GM18507 (cell line): ENCODE data around the gene CALML5.

Experiments used
- DNase-seq: peaks from one replicate; pipeline ENCODE4 v3.0.0; 2011; ENCODE audit warnings: low read depth; ENCODE audit not compliant: insufficient read length; ENCODE audit errors: extremely low spot score
- FAIRE-seq: peaks from 2 replicates; lab custom pipeline; 2011; peaks lifted over from hg19 to GRCh38; lab: Jason Lieb, UNC

The CALML5 gene

GRCh38 chr10:5499493-5500140, at the start of gene CALML5:
Gene CALML5, minus strand, starts transcription at chr10:5499570. Its CDS starts 132 bp downstream, at chr10:5499438.
- DNase-seq = no peak
- FAIRE-seq = no peak

- FAIRE-seq (no peak), DNase-seq (no peak)
These were observed 48.7 kb upstream of the CALML5 start for GRCh38 chr10:5547931-5548660.

- DNase-seq = no peak
These were observed 48.2 kb upstream of the CALML5 start for GRCh38 chr10:5547681-5547930.

GRCh38 chr10:5546891-5547680, 47.7 kb upstream of the CALML5 start:
- FAIRE-seq (no peak), DNase-seq (no peak)

More at GRCh38 chr10:5547681-5547930, 48.2 kb upstream of the CALML5 start:
- FAIRE-seq = no peak

- FAIRE-seq (no peak), DNase-seq (no peak)
These were observed 46.7 kb upstream of the CALML5 start for GRCh38 chr10:5545778-5546710.

- DNase-seq (no peak), FAIRE-seq (no peak)
These were observed 46.0 kb upstream of the CALML5 start for GRCh38 chr10:5545426-5545777.

GRCh38 chr10:5545011-5545410, 45.6 kb upstream of the CALML5 start:
- FAIRE-seq = no peak

GRCh38 chr10:5544216-5544805, 44.9 kb upstream of the CALML5 start:
- DNase-seq (no peak), FAIRE-seq (no peak)

More at GRCh38 chr10:5545011-5545410, 45.6 kb upstream of the CALML5 start:
- DNase-seq = no peak

- FAIRE-seq = no peak
These were observed 44.3 kb upstream of the CALML5 start for GRCh38 chr10:5543623-5544022.

GRCh38 chr10:5542100-5542499, 42.7 kb upstream of the CALML5 start:
- DNase-seq (no peak), FAIRE-seq (no peak)

More at GRCh38 chr10:5543623-5544022, 44.3 kb upstream of the CALML5 start:
- no peak for DNase-seq

- FAIRE-seq (no peak), DNase-seq (no peak)
These were observed 41.5 kb upstream of the CALML5 start for GRCh38 chr10:5540891-5541290.

GRCh38 chr10:5540080-5540479, 40.7 kb upstream of the CALML5 start:
- DNase-seq = no peak
- FAIRE-seq = no peak

- no peak for DNase-seq
These were observed 39.7 kb upstream of the CALML5 start for GRCh38 chr10:5538892-5539651.

GRCh38 chr10:5538446-5538845, 39.1 kb upstream of the CALML5 start:
- no peak for DNase-seq
- FAIRE-seq = no peak

More at GRCh38 chr10:5538892-5539651, 39.7 kb upstream of the CALML5 start:
- FAIRE-seq = no peak

GRCh38 chr10:5537684-5538083, 38.3 kb upstream of the CALML5 start:
- FAIRE-seq (no peak), DNase-seq (no peak)

GRCh38 chr10:5536486-5537081, 37.2 kb upstream of the CALML5 start:
- FAIRE-seq (no peak), DNase-seq (no peak)

- FAIRE-seq (no peak), DNase-seq (no peak)
These were observed 35.8 kb upstream of the CALML5 start for GRCh38 chr10:5534880-5535856.
